HEK293 (cell line): ENCODE measurements around the gene ADAMTS4.

Experiments
- AEBP2 ChIP-seq: fragments of 450-650 bp; formaldehyde crosslinking; IDR thresholded peaks from 2 replicates; pipeline ENCODE4 v1.5.1; 2016; ENCODE audit warnings: missing biosample characterization, missing genetic modification characterization, borderline replicate concordance
- EGR2 ChIP-seq: fragments of 450-650 bp; formaldehyde crosslinking; IDR thresholded peaks from 2 replicates; pipeline ENCODE4 v1.5.1; 2016; ENCODE audit warnings: low read depth, missing biosample characterization, missing genetic modification characterization
- ELK4 ChIP-seq: IDR thresholded peaks from 2 replicates; pipeline ENCODE4 v1.6.1; 2011; ENCODE audit warnings: mild to moderate bottlenecking, low read depth, low read length, borderline replicate concordance
- GLI4 ChIP-seq: fragments of 450-650 bp; formaldehyde crosslinking; IDR thresholded peaks from 2 replicates; pipeline ENCODE4 v1.5.1; 2016; ENCODE audit warnings: missing biosample characterization, missing genetic modification characterization
- INSM2 ChIP-seq: fragments of 450-650 bp; formaldehyde crosslinking; IDR thresholded peaks from 2 replicates; pipeline ENCODE4 v1.5.1; 2016; ENCODE audit warnings: missing biosample characterization, missing genetic modification characterization
- PRDM6 ChIP-seq: fragments of 450-650 bp; formaldehyde crosslinking; IDR thresholded peaks from 2 replicates; pipeline ENCODE4 v1.5.1; 2017; ENCODE audit warnings: missing biosample characterization, missing genetic modification characterization
- SP7 ChIP-seq: fragments of 450-650 bp; formaldehyde crosslinking; IDR thresholded peaks from 2 replicates; pipeline ENCODE4 v1.5.1; 2016; ENCODE audit warnings: missing biosample characterization, missing genetic modification characterization
- TSHZ1 ChIP-seq: fragments of 450-650 bp; formaldehyde crosslinking; IDR thresholded peaks from 2 replicates; pipeline ENCODE4 v1.5.1; 2016; ENCODE audit warnings: missing biosample characterization, missing genetic modification characterization, borderline replicate concordance
- WT1 ChIP-seq: fragments of 450-650 bp; formaldehyde crosslinking; IDR thresholded peaks from 2 replicates; pipeline ENCODE4 v1.5.1; 2016; ENCODE audit warnings: missing biosample characterization, missing genetic modification characterization
- ZBTB21 ChIP-seq: fragments of 450-650 bp; formaldehyde crosslinking; IDR thresholded peaks from 2 replicates; pipeline ENCODE4 v1.5.1; 2017; ENCODE audit warnings: missing biosample characterization, missing genetic modification characterization
- ZBTB6 ChIP-seq: fragments of 450-650 bp; formaldehyde crosslinking; IDR thresholded peaks from 2 replicates; pipeline ENCODE4 v1.5.1; 2017; ENCODE audit warnings: missing biosample characterization, missing genetic modification characterization
- ZNF146 ChIP-seq: fragments of 450-650 bp; formaldehyde crosslinking; IDR thresholded peaks from 2 replicates; pipeline ENCODE4 v1.5.1; 2016; ENCODE audit warnings: missing biosample characterization, missing genetic modification characterization
- ZNF174 ChIP-seq: fragments of 450-650 bp; formaldehyde crosslinking; IDR thresholded peaks from 2 replicates; pipeline ENCODE4 v1.5.0; 2017; ENCODE audit warnings: missing biosample characterization, mild to moderate bottlenecking, missing genetic modification characterization
- ZNF214 ChIP-seq: fragments of 450-650 bp; formaldehyde crosslinking; IDR thresholded peaks from 2 replicates; pipeline ENCODE4 v1.5.1; 2017; ENCODE audit warnings: missing biosample characterization, mild to moderate bottlenecking, missing genetic modification characterization, borderline replicate concordance
- ZNF223 ChIP-seq: fragments of 450-650 bp; formaldehyde crosslinking; IDR thresholded peaks from 2 replicates; pipeline ENCODE4 v1.5.1; 2016; ENCODE audit warnings: missing biosample characterization, missing genetic modification characterization
- ZNF23 ChIP-seq: fragments of 450-650 bp; formaldehyde crosslinking; IDR thresholded peaks from 2 replicates; pipeline ENCODE4 v1.5.1; 2016; ENCODE audit warnings: missing biosample characterization, missing genetic modification characterization, borderline replicate concordance
- ZNF488 ChIP-seq: fragments of 450-650 bp; formaldehyde crosslinking; IDR thresholded peaks from 2 replicates; pipeline ENCODE4 v1.5.1; 2016; ENCODE audit warnings: missing biosample characterization, missing genetic modification characterization
- ZNF530 ChIP-seq: fragments of 450-650 bp; formaldehyde crosslinking; IDR thresholded peaks from 2 replicates; pipeline ENCODE4 v1.5.1; 2016; ENCODE audit warnings: low read depth, missing biosample characterization, missing genetic modification characterization
- ZNF560 ChIP-seq: fragments of 450-650 bp; formaldehyde crosslinking; IDR thresholded peaks from 2 replicates; pipeline ENCODE4 v1.5.1; 2017; ENCODE audit warnings: missing biosample characterization, missing genetic modification characterization, borderline replicate concordance
- ZNF596 ChIP-seq: fragments of 450-650 bp; IDR thresholded peaks from 2 replicates; pipeline ENCODE4 v1.5.0; 2018; ENCODE audit warnings: missing biosample characterization, mild to moderate bottlenecking, missing genetic modification characterization, moderate library complexity
- ZNF621 ChIP-seq: fragments of 450-650 bp; formaldehyde crosslinking; IDR thresholded peaks from 2 replicates; pipeline ENCODE4 v1.5.1; 2017; ENCODE audit warnings: missing biosample characterization, missing genetic modification characterization
- ZNF660 ChIP-seq: fragments of 450-650 bp; IDR thresholded peaks from 2 replicates; pipeline ENCODE4 v1.5.1; 2018; ENCODE audit warnings: missing biosample characterization, mild to moderate bottlenecking, missing genetic modification characterization
- ZNF692 ChIP-seq: fragments of 450-650 bp; formaldehyde crosslinking; IDR thresholded peaks from 2 replicates; pipeline ENCODE4 v1.5.1; 2016; ENCODE audit warnings: missing biosample characterization, missing genetic modification characterization
- ZNF707 ChIP-seq: fragments of 450-650 bp; formaldehyde crosslinking; IDR thresholded peaks from 2 replicates; pipeline ENCODE4 v1.5.1; 2016; ENCODE audit warnings: missing biosample characterization, missing genetic modification characterization
- ZNF768 ChIP-seq: fragments of 450-650 bp; formaldehyde crosslinking; IDR thresholded peaks from 2 replicates; pipeline ENCODE4 v1.5.1; 2018; ENCODE audit warnings: missing biosample characterization, mild to moderate bottlenecking, missing genetic modification characterization
- ZNF837 ChIP-seq: fragments of 450-650 bp; formaldehyde crosslinking; IDR thresholded peaks from 2 replicates; pipeline ENCODE4 v1.5.1; 2016; ENCODE audit warnings: missing biosample characterization, missing genetic modification characterization

Gene ADAMTS4

GRCh38 chr1:161153682-161154337 lies 45.0 kb downstream of the ADAMTS4 start, which contains the start of gene UFC1 (continued):
- TF ChIP-seq PRDM6 = no peak
- no peak for TF ChIP-seq ZNF707 (tag by site-specific recombination)
- TF ChIP-seq ZNF214 (tag by site-specific recombination) = no peak
- no peak for TF ChIP-seq ZNF560
- no peak for TF ChIP-seq ZNF488 (tag by site-specific recombination)
- TF ChIP-seq ZNF146 (tag by site-specific recombination) = peak; percentile 4; the same call in 1 of the 2 replicates
- TF ChIP-seq ZNF621 (tag by site-specific recombination) = no peak
- peak; percentile 86 for TF ChIP-seq SP7 (tag by site-specific recombination)
- TF ChIP-seq EGR2 (tag by site-specific recombination) = no peak
- TF ChIP-seq AEBP2 (tag by site-specific recombination) = no peak
- TF ChIP-seq ZNF837 (tag by site-specific recombination) = no peak
- no peak for TF ChIP-seq ZBTB6
- peak; percentile 72; the same call in 1 of the 2 replicates for TF ChIP-seq ZBTB21 (tag by site-specific recombination)
- TF ChIP-seq ELK4 = peak; percentile 40; the same call in 1 of the 2 replicates
- TF ChIP-seq ZNF223 (tag by site-specific recombination) = no peak
- TF ChIP-seq ZNF174 (tag by site-specific recombination) = no peak
- no peak for TF ChIP-seq ZNF596 (tag by site-specific recombination)
- no peak for TF ChIP-seq ZNF530 (tag by site-specific recombination)
- peak; percentile 63; the same call in 1 of the 2 replicates for TF ChIP-seq GLI4 (tag by site-specific recombination)
- peak; percentile 68; the same call in 1 of the 2 replicates for TF ChIP-seq INSM2
- TF ChIP-seq ZNF692 (tag by site-specific recombination) = peak; percentile 77
- no peak for TF ChIP-seq TSHZ1
- TF ChIP-seq WT1 (tag by site-specific recombination) = peak; percentile 46; the same call in 1 of the 2 replicates
- no peak for TF ChIP-seq ZNF768 (tag by site-specific recombination)
- TF ChIP-seq ZNF660 (tag by site-specific recombination) = peak; percentile 93; the same call in 1 of the 2 replicates
- TF ChIP-seq ZNF23 = no peak
